HEK293 (cell line): ENCODE data around the gene TRAPPC4.

Source experiments
- EGR2 ChIP-seq: fragments of 450-650 bp; formaldehyde crosslinking; IDR thresholded peaks from 2 replicates; pipeline ENCODE4 v1.5.1; 2016; ENCODE audit warnings: low read depth, missing biosample characterization, missing genetic modification characterization
- HIC1 ChIP-seq: fragments of 450-650 bp; formaldehyde crosslinking; IDR thresholded peaks from 2 replicates; pipeline ENCODE4 v1.5.1; 2016; ENCODE audit warnings: missing biosample characterization, missing genetic modification characterization
- KLF7 ChIP-seq: fragments of 450-650 bp; formaldehyde crosslinking; IDR thresholded peaks from 2 replicates; pipeline ENCODE4 v1.5.1; 2016; ENCODE audit warnings: missing biosample characterization, missing genetic modification characterization, borderline replicate concordance
- MYNN ChIP-seq: fragments of 450-650 bp; formaldehyde crosslinking; IDR thresholded peaks from 2 replicates; pipeline ENCODE4 v1.5.1; 2016; ENCODE audit warnings: missing biosample characterization, missing genetic modification characterization, borderline replicate concordance
- SCRT1 ChIP-seq: fragments of 450-650 bp; formaldehyde crosslinking; IDR thresholded peaks from 2 replicates; pipeline ENCODE4 v1.5.1; 2016; ENCODE audit warnings: missing biosample characterization, missing genetic modification characterization, borderline replicate concordance
- SCRT2 ChIP-seq: fragments of 450-650 bp; formaldehyde crosslinking; IDR thresholded peaks from 2 replicates; pipeline ENCODE4 v1.5.1; 2016; ENCODE audit warnings: missing biosample characterization, missing genetic modification characterization
- WT1 ChIP-seq: fragments of 450-650 bp; formaldehyde crosslinking; IDR thresholded peaks from 2 replicates; pipeline ENCODE4 v1.5.1; 2016; ENCODE audit warnings: missing biosample characterization, missing genetic modification characterization
- ZBTB21 ChIP-seq: fragments of 450-650 bp; formaldehyde crosslinking; IDR thresholded peaks from 2 replicates; pipeline ENCODE4 v1.5.1; 2017; ENCODE audit warnings: missing biosample characterization, missing genetic modification characterization
- ZBTB48 ChIP-seq: fragments of 450-650 bp; formaldehyde crosslinking; IDR thresholded peaks from 2 replicates; pipeline ENCODE4 v1.5.1; 2016; ENCODE audit warnings: missing biosample characterization, missing genetic modification characterization
- ZBTB7A ChIP-seq: fragments of 450-650 bp; formaldehyde crosslinking; IDR thresholded peaks from 2 replicates; pipeline ENCODE4 v1.5.1; 2016; ENCODE audit warnings: low read depth, missing biosample characterization, missing genetic modification characterization
- ZFP41 ChIP-seq: fragments of 450-650 bp; formaldehyde crosslinking; IDR thresholded peaks from 2 replicates; pipeline ENCODE4 v1.5.1; 2016; ENCODE audit warnings: missing biosample characterization, missing genetic modification characterization, borderline replicate concordance
- ZNF138 ChIP-seq: fragments of 450-650 bp; formaldehyde crosslinking; IDR thresholded peaks from 2 replicates; pipeline ENCODE4 v1.5.1; 2016; ENCODE audit warnings: missing biosample characterization, missing genetic modification characterization, borderline replicate concordance
- ZNF239 ChIP-seq: fragments of 450-650 bp; formaldehyde crosslinking; IDR thresholded peaks from 2 replicates; pipeline ENCODE4 v1.5.1; 2016; ENCODE audit warnings: missing biosample characterization, missing genetic modification characterization
- ZNF449 ChIP-seq: fragments of 450-650 bp; formaldehyde crosslinking; IDR thresholded peaks from 2 replicates; pipeline ENCODE4 v1.5.1; 2017; ENCODE audit warnings: missing biosample characterization, mild to moderate bottlenecking, missing genetic modification characterization, moderate library complexity
- ZNF501 ChIP-seq: fragments of 450-650 bp; formaldehyde crosslinking; IDR thresholded peaks from 2 replicates; pipeline ENCODE4 v1.5.1; 2016; ENCODE audit warnings: missing biosample characterization, missing genetic modification characterization
- ZNF580 ChIP-seq: fragments of 450-650 bp; formaldehyde crosslinking; IDR thresholded peaks from 2 replicates; pipeline ENCODE4 v1.5.1; 2016; ENCODE audit warnings: missing biosample characterization, missing genetic modification characterization
- ZNF585B ChIP-seq: fragments of 450-650 bp; formaldehyde crosslinking; IDR thresholded peaks from 2 replicates; pipeline ENCODE4 v1.5.1; 2016; ENCODE audit warnings: missing biosample characterization, missing genetic modification characterization
- ZNF654 ChIP-seq: fragments of 450-650 bp; formaldehyde crosslinking; IDR thresholded peaks from 2 replicates; pipeline ENCODE4 v1.5.1; 2016; ENCODE audit warnings: low read depth, missing biosample characterization, missing genetic modification characterization
- ZNF664 ChIP-seq: fragments of 450-650 bp; formaldehyde crosslinking; IDR thresholded peaks from 2 replicates; pipeline ENCODE4 v1.5.1; 2016; ENCODE audit warnings: missing biosample characterization, missing genetic modification characterization
- ZSCAN16 ChIP-seq: fragments of 450-650 bp; formaldehyde crosslinking; IDR thresholded peaks from 2 replicates; pipeline ENCODE4 v1.5.1; 2016; ENCODE audit warnings: missing biosample characterization, missing genetic modification characterization
- ZXDB ChIP-seq: fragments of 450-650 bp; formaldehyde crosslinking; IDR thresholded peaks from 2 replicates; pipeline ENCODE4 v1.5.1; 2016; ENCODE audit warnings: missing biosample characterization, missing genetic modification characterization
- TF ChIP-seq, protein P1 (sequence below): fragments of 450-650 bp; formaldehyde crosslinking; IDR thresholded peaks from 2 replicates; pipeline ENCODE4 v1.5.1; 2017; ENCODE audit warnings: missing biosample characterization, missing genetic modification characterization
- TF ChIP-seq, protein P2 (sequence below): fragments of 450-650 bp; formaldehyde crosslinking; IDR thresholded peaks from 2 replicates; pipeline ENCODE4 v1.5.1; 2016; ENCODE audit warnings: missing biosample characterization, missing genetic modification characterization
- TF ChIP-seq, protein P3 (sequence below): fragments of 450-650 bp; formaldehyde crosslinking; conservative IDR thresholded peaks from 2 replicates; pipeline ENCODE4 v1.5.1; 2016; ENCODE audit warnings: low read depth, missing biosample characterization, missing genetic modification characterization
- TF ChIP-seq, protein P4 (sequence below): fragments of 450-650 bp; formaldehyde crosslinking; IDR thresholded peaks from 2 replicates; pipeline ENCODE4 v1.5.1; 2016; ENCODE audit warnings: missing biosample characterization, missing genetic modification characterization

TRAPPC4 gene

DNA sequence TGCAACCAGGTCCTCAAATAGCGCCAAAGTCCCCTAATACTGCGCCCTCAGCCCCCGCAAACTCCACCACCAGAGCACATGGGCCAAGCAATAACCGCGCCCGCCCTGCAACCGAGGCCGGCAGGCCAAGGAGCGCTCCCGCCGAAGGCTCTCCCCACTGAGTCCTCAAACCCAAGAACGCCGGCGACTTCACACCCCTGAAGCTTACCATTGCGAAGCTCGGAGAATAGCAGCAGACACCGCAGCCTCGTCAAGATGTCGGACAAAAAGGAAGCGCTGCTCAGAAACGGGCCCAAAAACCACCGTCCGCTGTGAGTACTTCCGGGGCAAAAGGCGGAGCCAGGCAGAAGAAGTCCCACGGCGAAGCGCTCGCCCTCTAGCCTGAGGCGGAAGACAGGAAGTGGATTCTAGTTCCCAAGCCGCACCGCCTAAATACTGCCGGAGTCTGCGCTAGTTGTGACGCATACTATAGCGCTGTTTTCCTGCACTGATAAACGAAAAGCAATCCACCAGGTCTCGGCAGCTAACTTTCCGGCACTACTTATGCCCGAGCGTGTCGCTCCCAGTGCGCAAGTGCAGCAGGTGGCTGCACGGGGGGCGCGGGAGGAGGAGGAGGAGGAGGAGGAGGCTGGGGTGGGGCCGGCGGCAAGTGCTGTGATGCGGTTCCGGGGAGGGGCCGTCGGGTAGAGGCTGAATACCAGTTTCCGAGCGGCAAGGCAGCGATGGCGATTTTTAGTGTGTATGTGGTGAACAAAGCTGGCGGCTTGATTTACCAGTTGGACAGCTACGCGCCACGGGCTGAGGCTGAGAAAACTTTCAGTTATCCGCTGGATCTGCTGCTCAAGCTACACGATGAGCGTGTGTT is at the start of gene TRAPPC4, which contains the start of gene RPS25 (continued):
- TF ChIP-seq ZNF580 (tag by site-specific recombination) (peak; percentile 99), ZNF239 (tag by site-specific recombination) (no peak), EGR2 (tag by site-specific recombination) (peak; percentile 48; the same call in 1 of the 2 replicates), SCRT1 (tag by site-specific recombination) (peak; percentile 97), ZXDB (peak; percentile 75; the same call in 1 of the 2 replicates), KLF7 (tag by site-specific recombination) (0 out of 2 replicates have a peak, but pooled peaks have one; percentile 31), ZNF585B (no peak), SCRT2 (tag by site-specific recombination) (peak; percentile 100), ZNF449 (tag by site-specific recombination) (no peak), HIC1 (tag by site-specific recombination) (0 out of 2 replicates have a peak, but pooled peaks have one; percentile 10), ZSCAN16 (tag by site-specific recombination) (no peak), ZNF138 (no peak), ZFP41 (tag by site-specific recombination) (no peak), ZNF654 (tag by site-specific recombination) (no peak), WT1 (peak; percentile 35), ZBTB48 (tag by site-specific recombination) (no peak), ZBTB7A (tag by site-specific recombination) (0 out of 2 replicates have a peak, but pooled peaks have one; percentile 16), ZNF664 (tag by site-specific recombination) (no peak), MYNN (no peak), ZNF501 (tag by site-specific recombination) (peak; percentile 65; the same call in 1 of the 2 replicates), ZBTB21 (tag by site-specific recombination) (peak; percentile 89)
- TF ChIP-seq, protein P1, sequence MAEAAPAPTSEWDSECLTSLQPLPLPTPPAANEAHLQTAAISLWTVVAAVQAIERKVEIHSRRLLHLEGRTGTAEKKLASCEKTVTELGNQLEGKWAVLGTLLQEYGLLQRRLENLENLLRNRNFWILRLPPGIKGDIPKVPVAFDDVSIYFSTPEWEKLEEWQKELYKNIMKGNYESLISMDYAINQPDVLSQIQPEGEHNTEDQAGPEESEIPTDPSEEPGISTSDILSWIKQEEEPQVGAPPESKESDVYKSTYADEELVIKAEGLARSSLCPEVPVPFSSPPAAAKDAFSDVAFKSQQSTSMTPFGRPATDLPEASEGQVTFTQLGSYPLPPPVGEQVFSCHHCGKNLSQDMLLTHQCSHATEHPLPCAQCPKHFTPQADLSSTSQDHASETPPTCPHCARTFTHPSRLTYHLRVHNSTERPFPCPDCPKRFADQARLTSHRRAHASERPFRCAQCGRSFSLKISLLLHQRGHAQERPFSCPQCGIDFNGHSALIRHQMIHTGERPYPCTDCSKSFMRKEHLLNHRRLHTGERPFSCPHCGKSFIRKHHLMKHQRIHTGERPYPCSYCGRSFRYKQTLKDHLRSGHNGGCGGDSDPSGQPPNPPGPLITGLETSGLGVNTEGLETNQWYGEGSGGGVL (tag by site-specific recombination), result no peak; the same call in 1 of the 2 replicates
- TF ChIP-seq, protein P2, sequence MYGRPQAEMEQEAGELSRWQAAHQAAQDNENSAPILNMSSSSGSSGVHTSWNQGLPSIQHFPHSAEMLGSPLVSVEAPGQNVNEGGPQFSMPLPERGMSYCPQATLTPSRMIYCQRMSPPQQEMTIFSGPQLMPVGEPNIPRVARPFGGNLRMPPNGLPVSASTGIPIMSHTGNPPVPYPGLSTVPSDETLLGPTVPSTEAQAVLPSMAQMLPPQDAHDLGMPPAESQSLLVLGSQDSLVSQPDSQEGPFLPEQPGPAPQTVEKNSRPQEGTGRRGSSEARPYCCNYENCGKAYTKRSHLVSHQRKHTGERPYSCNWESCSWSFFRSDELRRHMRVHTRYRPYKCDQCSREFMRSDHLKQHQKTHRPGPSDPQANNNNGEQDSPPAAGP, result peak; percentile 28
- TF ChIP-seq, protein P3, sequence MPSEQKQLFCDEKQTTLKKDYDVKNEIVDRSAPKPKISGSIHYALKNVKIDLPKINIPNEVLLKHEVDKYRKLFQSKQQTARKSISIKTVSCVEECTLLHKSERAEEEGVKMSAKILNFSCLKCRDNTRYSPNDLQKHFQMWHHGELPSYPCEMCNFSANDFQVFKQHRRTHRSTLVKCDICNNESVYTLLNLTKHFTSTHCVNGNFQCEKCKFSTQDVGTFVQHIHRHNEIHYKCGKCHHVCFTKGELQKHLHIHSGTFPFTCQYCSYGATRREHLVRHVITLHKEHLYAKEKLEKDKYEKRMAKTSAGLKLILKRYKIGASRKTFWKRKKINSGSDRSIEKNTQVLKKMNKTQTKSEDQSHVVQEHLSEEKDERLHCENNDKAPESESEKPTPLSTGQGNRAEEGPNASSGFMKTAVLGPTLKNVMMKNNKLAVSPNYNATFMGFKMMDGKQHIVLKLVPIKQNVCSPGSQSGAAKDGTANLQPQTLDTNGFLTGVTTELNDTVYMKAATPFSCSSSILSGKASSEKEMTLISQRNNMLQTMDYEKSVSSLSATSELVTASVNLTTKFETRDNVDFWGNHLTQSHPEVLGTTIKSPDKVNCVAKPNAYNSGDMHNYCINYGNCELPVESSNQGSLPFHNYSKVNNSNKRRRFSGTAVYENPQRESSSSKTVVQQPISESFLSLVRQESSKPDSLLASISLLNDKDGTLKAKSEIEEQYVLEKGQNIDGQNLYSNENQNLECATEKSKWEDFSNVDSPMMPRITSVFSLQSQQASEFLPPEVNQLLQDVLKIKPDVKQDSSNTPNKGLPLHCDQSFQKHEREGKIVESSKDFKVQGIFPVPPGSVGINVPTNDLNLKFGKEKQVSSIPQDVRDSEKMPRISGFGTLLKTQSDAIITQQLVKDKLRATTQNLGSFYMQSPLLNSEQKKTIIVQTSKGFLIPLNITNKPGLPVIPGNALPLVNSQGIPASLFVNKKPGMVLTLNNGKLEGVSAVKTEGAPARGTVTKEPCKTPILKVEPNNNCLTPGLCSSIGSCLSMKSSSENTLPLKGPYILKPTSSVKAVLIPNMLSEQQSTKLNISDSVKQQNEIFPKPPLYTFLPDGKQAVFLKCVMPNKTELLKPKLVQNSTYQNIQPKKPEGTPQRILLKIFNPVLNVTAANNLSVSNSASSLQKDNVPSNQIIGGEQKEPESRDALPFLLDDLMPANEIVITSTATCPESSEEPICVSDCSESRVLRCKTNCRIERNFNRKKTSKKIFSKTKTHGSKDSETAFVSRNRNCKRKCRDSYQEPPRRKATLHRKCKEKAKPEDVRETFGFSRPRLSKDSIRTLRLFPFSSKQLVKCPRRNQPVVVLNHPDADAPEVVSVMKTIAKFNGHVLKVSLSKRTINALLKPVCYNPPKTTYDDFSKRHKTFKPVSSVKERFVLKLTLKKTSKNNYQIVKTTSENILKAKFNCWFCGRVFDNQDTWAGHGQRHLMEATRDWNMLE (tag by site-specific recombination), result peak; percentile 91
- TF ChIP-seq, protein P4, sequence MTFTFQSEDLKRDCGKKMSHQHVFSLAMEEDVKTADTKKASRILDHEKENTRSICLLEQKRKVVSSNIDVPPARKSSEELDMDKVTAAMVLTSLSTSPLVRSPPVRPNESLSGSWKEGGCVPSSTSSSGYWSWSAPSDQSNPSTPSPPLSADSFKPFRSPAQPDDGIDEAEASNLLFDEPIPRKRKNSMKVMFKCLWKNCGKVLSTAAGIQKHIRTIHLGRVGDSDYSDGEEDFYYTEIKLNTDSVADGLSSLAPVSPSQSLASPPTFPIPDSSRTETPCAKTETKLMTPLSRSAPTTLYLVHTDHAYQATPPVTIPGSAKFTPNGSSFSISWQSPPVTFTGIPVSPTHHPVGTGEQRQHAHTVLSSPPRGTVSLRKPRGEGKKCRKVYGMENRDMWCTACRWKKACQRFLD (tag by site-specific recombination), result no peak
